NCI-H2196 (cell line): ENCODE measurements around the gene GNAT1.
A peak's percentile ranks its signal among the peaks of the same experiment; 100 is the strongest.
"Not testable (repeated sequence)": the region's sequence is repeated elsewhere in the genome, so short reads cannot be mapped to it uniquely, and the experiment has no call there.

ENCODE experiments used
- DNase-seq: peaks from one replicate; lab custom pipeline; 2025; ENCODE audit not compliant: unreplicated experiment; lab: John Stamatoyannopoulos, UW

The GNAT1 gene

DNA sequence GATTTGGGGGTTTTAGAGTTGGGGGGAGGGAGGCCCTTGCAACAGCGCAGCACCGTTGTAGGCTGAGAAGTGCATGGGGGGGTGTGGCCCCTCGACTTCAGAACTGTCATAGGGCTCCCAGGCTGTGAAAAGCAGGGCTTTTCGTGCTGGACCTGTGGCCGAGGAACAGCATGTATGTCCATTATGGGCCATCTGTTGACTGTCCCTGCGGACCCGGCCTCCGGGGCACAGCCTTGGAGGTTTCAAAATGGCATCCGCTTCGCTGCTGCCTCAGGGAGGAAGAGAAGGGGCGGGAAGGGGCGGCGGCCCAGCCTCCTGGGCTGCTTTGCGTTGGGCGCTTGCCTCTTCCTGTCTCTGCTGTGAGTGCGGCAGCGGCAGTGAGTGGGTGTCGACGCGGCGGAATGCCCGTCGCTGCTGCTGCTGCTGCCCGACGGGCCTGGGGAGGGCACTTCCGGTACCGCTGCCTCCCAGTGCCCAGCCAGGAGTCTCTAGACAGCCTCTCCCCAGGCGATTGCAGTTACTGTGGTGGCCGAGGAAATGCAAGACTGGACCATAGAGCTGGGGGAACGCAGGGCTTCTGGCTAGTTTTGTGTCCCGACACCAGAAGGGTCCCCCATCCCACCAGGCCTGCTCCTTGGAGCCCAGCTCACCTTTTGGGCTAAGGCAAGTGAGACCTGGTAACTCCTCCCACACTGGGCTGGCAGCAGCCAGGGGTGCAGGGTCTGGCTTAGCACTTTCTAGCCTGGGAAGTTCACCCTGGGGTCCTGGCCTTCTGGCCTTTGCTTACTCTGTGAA, 46.5 kb downstream of the GNAT1 start:
- DNase-seq, result peak; percentile 50

DNA sequence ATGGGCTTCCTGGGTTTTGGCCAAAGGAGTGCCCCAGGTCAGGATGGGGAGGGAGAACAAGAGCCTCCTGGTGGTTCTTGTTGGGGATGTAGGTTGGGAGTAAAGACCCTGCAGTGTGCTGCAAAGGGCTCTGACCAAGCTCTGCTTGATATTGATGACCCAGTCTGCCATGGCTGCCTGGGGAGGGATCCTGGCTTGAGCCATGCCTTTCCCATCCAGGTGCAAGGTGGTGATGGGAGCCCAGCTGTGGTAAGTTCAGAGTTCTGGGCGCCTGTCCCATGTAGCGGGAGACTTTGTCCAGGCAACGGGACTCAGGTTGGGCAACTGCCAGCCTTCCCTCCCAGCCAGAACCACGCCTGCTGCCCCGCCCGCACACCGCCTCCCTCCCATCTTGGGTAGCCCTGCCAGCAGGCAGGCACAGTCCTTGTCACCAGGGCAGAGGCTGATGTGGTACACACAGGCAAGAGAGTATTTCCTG, 47.2 kb downstream of the GNAT1 start:
- no peak for DNase-seq

- DNase-seq, result no peak
These were observed 48.2 kb downstream of the GNAT1 start for GRCh38 chr3:50239649-50240048.

DNA sequence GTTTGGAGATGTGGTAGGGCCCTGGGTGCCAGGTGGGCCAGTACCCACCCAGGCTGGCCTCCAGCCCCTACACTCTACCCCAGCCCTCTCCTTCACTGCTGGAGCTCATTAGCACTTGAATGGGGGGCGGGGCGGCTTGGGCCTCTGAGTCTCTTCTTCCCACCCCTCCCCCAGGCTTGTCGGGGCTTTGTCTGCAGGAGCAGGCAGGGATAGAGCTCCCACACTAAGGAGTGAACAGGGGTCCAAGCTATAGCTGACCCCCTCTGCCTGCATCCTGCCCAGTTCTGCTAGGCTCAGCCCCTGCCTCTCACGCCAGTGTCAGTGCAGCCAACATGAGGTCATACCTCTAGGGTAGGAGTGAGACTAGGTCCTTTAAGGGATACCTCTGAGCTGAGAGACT, 49.8 kb downstream of the GNAT1 start:
- no peak for DNase-seq

GRCh38 chr3:50241713-50242380, 50.4 kb downstream of the GNAT1 start:
- no peak for DNase-seq

DNA sequence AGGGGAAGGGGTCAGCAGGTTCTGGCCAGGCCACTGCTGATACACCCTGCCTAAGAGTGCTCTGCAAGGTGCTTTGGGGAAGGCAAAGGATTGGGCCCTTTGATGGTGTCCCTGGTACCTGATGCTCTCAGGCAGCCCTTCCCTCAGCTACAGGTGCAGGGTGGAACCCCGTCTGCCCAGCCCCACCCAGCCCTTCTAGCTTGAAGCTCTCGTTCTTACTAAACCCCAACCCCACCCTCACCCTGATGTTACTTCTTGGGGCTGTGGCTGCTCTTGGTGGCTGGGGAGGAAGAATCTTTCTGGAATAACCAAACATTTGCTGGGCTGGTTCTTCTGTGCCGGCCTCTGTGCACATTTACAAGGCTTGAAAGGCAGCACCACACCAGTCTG, 51.0 kb downstream of the GNAT1 start:
- DNase-seq, result no peak

DNA sequence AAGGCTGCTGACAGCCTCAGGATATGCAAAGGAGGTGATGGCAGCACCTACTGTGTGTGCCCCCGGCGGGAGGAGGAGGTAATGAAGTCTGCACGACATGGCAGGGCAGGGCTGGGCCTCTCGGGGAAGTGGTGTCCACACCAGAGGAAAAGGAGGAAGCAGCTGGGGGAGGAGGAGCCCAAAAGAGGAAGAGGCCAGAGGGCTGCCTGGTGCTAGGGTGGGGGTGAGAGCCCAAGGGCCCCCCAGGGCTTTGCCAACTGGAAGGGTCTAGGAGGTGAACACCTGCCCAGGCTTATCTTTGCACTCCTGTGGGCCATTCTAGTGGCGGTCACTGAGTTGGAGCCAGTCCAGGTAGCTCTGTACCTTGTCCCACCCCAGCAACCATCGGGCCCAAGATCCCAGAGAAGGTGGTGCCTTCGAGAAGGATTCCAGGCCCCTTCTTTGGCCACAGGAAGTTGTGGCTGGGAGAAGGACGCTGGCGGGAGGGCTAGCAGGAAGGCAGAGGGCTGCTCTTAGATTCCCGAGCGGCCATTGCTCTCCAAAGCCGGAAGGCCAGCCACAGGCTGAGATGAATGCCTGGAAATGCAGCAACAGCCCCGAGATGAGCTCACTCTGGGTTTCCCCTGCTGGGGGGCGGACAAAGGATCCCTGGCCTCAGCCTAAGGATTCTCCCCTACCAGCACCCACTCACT, 51.6 kb downstream of the GNAT1 start:
- DNase-seq, result no peak

DNA sequence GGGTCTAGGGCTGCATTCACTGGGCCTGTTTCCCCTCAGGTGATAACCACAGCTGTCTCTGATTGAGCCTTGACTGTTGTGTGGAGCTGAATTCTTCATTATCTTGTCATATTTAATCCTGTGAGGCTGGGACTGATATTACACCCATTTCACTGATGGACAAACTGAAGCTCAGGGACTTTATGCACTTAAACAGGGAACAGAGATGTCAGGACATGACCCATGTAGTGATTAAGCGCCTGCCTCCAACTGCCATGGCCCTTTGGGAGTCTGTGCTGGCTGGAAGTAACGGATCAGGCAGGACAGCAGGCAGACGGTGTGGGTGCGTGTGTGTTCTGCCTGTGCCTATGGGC, 52.1 kb downstream of the GNAT1 start:
- DNase-seq, result no peak

GRCh38 chr3:50244813-50245212, 53.4 kb downstream of the GNAT1 start:
- not testable (repeated sequence) for DNase-seq

DNA sequence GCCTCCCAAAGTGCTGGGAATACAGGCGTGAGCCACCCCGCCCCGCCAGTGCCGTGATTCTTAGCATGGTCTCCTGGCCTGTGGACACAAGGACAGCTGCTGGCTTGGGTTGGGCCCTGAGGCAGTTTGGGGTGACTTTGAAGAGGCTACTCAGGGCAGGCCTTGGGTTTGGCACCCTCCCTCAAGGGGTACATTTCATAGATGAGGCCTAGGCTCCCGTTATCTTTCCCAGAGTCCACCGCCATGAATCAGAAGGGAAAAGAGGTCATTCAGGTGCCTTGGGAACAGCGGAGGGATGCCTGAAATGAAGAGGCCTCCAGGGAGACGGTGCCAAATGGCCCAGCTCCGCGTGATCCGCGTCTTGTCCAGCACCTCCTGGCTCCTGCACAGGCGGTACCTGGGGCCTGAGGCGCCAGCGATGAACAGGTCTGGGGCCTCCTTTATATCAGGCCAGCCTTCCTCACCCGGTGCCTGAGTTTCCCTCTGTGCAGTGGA, 53.9 kb downstream of the GNAT1 start:
- DNase-seq, result no peak

GRCh38 chr3:50245831-50246516, 54.6 kb downstream of the GNAT1 start:
- peak; percentile 85 for DNase-seq

GRCh38 chr3:50246517-50246954, 55.1 kb downstream of the GNAT1 start:
- DNase-seq, result no peak
